Adipocyte (in vitro differentiated cells): Measurements from ENCODE around the gene LGR6.

ENCODE experiments used
- DNase-seq: peaks from one replicate; pipeline ENCODE4 v3.0.0-alpha.2; 2015; ENCODE audit warnings: low read depth
- H3K27me3 ChIP-seq: replicated peaks from 2 replicates; pipeline ENCODE4 v1.7.0; 2013; ENCODE audit warnings: mild to moderate bottlenecking, low read length, moderate library complexity; ENCODE audit not compliant: control insufficient read depth, insufficient read depth
- H3K36me3 ChIP-seq: 2 replicates; pipeline ENCODE4 v1.7.0; 2013; ENCODE audit warnings: low read length, mild to moderate bottlenecking, moderate library complexity; ENCODE audit not compliant: control insufficient read depth, insufficient read depth, severe bottlenecking
- H3K4me1 ChIP-seq: 2 replicates; pipeline ENCODE4 v1.7.0; 2013; ENCODE audit warnings: mild to moderate bottlenecking, low read length, moderate library complexity; ENCODE audit not compliant: control insufficient read depth, insufficient read depth
- H3K4me3 ChIP-seq: 2 replicates; pipeline ENCODE4 v1.7.0; 2013; ENCODE audit warnings: mild to moderate bottlenecking, low read length, moderate library complexity
- H3K9ac ChIP-seq: 2 replicates; pipeline ENCODE4 v1.7.0; 2013; ENCODE audit warnings: mild to moderate bottlenecking, low read length, moderate library complexity
- H3K9me3 ChIP-seq: 2 replicates; pipeline ENCODE4 v1.7.0; 2013; ENCODE audit warnings: mild to moderate bottlenecking, low read length, moderate library complexity; ENCODE audit not compliant: control insufficient read depth

LGR6 gene

DNA sequence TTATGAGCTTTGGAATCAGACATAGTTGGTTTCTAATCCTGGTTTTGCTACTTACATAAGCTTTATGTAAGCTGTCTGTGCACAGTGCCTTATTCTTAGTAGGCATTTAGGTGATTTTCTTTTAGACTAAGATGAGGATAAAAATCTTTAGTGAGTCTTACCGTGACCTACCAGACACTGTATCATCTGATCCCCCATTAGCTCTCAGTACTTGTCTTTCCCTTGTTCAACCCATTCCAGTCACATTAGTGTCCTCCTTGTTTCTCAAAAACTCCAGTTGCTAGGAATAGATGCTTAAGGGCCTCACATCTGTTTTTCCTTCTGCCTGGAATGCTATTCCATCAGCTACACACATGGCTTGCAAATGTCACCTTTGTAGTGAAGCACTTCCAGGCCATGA lies 173.7 kb downstream of the LGR6 start:
- Histone ChIP-seq H3K4me1 (peaks cover 13% of the 10 kb centered on the region), H3K36me3 (no peaks in the 10 kb centered on the region), H3K27me3 (no peaks in the 10 kb centered on the region), H3K9me3 (no peaks in the 10 kb centered on the region), H3K9ac (no peak overlapping the region), H3K4me3 (no peak overlapping the region)
- peak; percentile 56 for DNase-seq
